Measurements from ENCODE around the gene TCF7L2.

The TCF7L2 gene

GRCh38 chr10:113179265-113179664 is 229.2 kb downstream of the TCF7L2 start:
- no peaks in the 10 kb centered on the region for H3K36me3 ChIP-seq (ENCODE audit: control insufficient read depth, insufficient read depth, low read length)
- 87 to 93% methylated on average over 4 of the region's 6 CpGs for WGBS, 2 experiments (ENCODE audit: insufficient coverage in 2 of 2)
- peaks cover 14% of the 10 kb centered on the region for H3K4me1 ChIP-seq (ENCODE audit: control insufficient read depth, insufficient read depth, low read length, poor library complexity, severe bottlenecking)
- H3K4me3 ChIP-seq (ENCODE audit: extremely low read depth, insufficient read depth, low read length, poor library complexity, severe bottlenecking), result no peak overlapping the region
- H3K9me3 ChIP-seq (ENCODE audit: control insufficient read depth, low read length), result no peaks in the 10 kb centered on the region
- no peak overlapping the region for H3K27ac ChIP-seq (ENCODE audit: low read depth, low read length, severe bottlenecking)

GRCh38 chr10:113179966-113180365 is 229.9 kb downstream of the TCF7L2 start:
- Histone ChIP-seq H3K4me3 (ENCODE audit: extremely low read depth, insufficient read depth, low read length, poor library complexity, severe bottlenecking) (no peak overlapping the region), H3K4me1 (ENCODE audit: control insufficient read depth, insufficient read depth, low read length, poor library complexity, severe bottlenecking) (peaks cover 14% of the 10 kb centered on the region), H3K27ac (ENCODE audit: low read depth, low read length, severe bottlenecking) (no peak overlapping the region), H3K36me3 (ENCODE audit: control insufficient read depth, insufficient read depth, low read length) (no peaks in the 10 kb centered on the region), H3K9me3 (ENCODE audit: control insufficient read depth, low read length) (no peaks in the 10 kb centered on the region)
- 94 to 96% methylated on average over 2 of the region's 3 CpGs for WGBS, 2 experiments (ENCODE audit: insufficient coverage in 2 of 2)

DNA sequence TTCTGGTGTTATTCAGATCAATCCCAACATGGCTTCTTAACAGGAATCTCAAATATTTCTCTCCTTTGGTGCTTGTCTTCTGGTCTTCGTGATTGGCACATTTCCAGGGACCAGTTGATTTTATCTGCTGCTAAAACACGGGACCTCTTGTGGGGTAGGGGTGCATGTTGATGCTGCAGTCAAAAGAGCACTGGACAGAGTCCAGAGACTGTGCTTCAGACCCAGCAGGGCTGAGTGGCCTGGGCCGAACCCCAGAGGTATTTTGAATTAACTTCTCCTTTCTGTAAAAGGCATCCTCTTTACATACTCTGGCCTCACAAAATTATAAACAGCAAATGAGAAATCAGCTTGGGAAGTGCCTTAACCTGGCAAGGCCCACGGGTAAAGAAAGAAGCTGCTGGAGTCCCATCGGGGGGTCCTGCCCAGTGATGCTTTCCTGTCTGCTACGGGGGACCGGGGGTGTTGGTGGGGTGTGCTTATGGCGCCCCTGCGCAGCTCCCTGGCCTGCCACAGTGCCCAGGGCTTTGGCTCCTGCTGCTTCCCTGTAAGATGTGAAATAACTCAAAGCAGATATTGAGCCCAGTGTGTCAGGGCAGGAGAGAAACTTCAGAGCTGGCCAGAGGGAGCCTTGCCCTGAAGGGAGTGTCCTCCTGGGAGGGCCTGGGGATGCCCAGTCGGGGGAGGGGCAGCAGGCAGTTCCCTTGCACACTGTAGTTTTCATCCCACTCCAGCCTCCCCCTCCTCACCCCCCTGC is 230.5 kb downstream of the TCF7L2 start:
- H3K27ac ChIP-seq (ENCODE audit: low read depth, low read length, severe bottlenecking), result no peak overlapping the region
- H3K4me3 ChIP-seq (ENCODE audit: extremely low read depth, insufficient read depth, low read length, poor library complexity, severe bottlenecking), result no peak overlapping the region
- WGBS, 2 experiments (ENCODE audit: insufficient coverage in 2 of 2), result 60 to 68% methylated on average over 5 to 6 of the region's 10 CpGs
- no peaks in the 10 kb centered on the region for H3K9me3 ChIP-seq (ENCODE audit: control insufficient read depth, low read length)
- H3K4me1 ChIP-seq (ENCODE audit: control insufficient read depth, insufficient read depth, low read length, poor library complexity, severe bottlenecking), result peaks cover 11% of the 10 kb centered on the region
- no peaks in the 10 kb centered on the region for H3K36me3 ChIP-seq (ENCODE audit: control insufficient read depth, insufficient read depth, low read length)

GRCh38 chr10:113182154-113182553 is 232.1 kb downstream of the TCF7L2 start:
- Histone ChIP-seq H3K4me1 (ENCODE audit: control insufficient read depth, insufficient read depth, low read length, poor library complexity, severe bottlenecking) (peaks cover 7% of the 10 kb centered on the region), H3K27ac (ENCODE audit: low read depth, low read length, severe bottlenecking) (no peak overlapping the region), H3K36me3 (ENCODE audit: control insufficient read depth, insufficient read depth, low read length) (no peaks in the 10 kb centered on the region), H3K9me3 (ENCODE audit: control insufficient read depth, low read length) (no peaks in the 10 kb centered on the region), H3K4me3 (ENCODE audit: extremely low read depth, insufficient read depth, low read length, poor library complexity, severe bottlenecking) (no peak overlapping the region)
- WGBS, 2 experiments (ENCODE audit: insufficient coverage in 2 of 2), result 60 to 71% methylated on average over 1 to 2 of the region's 3 CpGs

GRCh38 chr10:113183573-113183972 is 233.5 kb downstream of the TCF7L2 start:
- Histone ChIP-seq H3K27ac (ENCODE audit: low read depth, low read length, severe bottlenecking) (no peak overlapping the region), H3K4me3 (ENCODE audit: extremely low read depth, insufficient read depth, low read length, poor library complexity, severe bottlenecking) (no peak overlapping the region), H3K36me3 (ENCODE audit: control insufficient read depth, insufficient read depth, low read length) (no peaks in the 10 kb centered on the region), H3K4me1 (ENCODE audit: control insufficient read depth, insufficient read depth, low read length, poor library complexity, severe bottlenecking) (peaks cover 7% of the 10 kb centered on the region), H3K9me3 (ENCODE audit: control insufficient read depth, low read length) (no peaks in the 10 kb centered on the region)
- WGBS, 2 experiments (ENCODE audit: insufficient coverage in 2 of 2), result 95% methylated on average over 12 of the region's 13 CpGs

GRCh38 chr10:113187063-113187777 is 237.2 kb downstream of the TCF7L2 start:
- WGBS, 2 experiments (ENCODE audit: insufficient coverage in 2 of 2), result 80 to 88% methylated on average over 5 to 8 of the region's 10 CpGs
- Histone ChIP-seq H3K27ac (ENCODE audit: low read depth, low read length, severe bottlenecking) (no peak overlapping the region), H3K4me1 (ENCODE audit: control insufficient read depth, insufficient read depth, low read length, poor library complexity, severe bottlenecking) (no peaks in the 10 kb centered on the region)

GRCh38 chr10:113199459-113199858 is 249.4 kb downstream of the TCF7L2 start:
- H3K4me3 ChIP-seq (ENCODE audit: extremely low read depth, insufficient read depth, low read length, poor library complexity, severe bottlenecking), result no peak overlapping the region
- H3K36me3 ChIP-seq (ENCODE audit: control insufficient read depth, insufficient read depth, low read length), result no peaks in the 10 kb centered on the region
- no peak overlapping the region for H3K27ac ChIP-seq (ENCODE audit: low read depth, low read length, severe bottlenecking)
- no peaks in the 10 kb centered on the region for H3K9me3 ChIP-seq (ENCODE audit: control insufficient read depth, low read length)
- H3K4me1 ChIP-seq (ENCODE audit: control insufficient read depth, insufficient read depth, low read length, poor library complexity, severe bottlenecking), result no peaks in the 10 kb centered on the region
- WGBS, 2 experiments (ENCODE audit: insufficient coverage in 2 of 2), result 71% methylated on average over 1 of the region's 1 CpG; no CpG with 5 or more reads in 1 of the 2 experiments

More at GRCh38 chr10:113187063-113187777, 237.2 kb downstream of the TCF7L2 start:
- no peaks in the 10 kb centered on the region for H3K36me3 ChIP-seq (ENCODE audit: control insufficient read depth, insufficient read depth, low read length)
- H3K9me3 ChIP-seq (ENCODE audit: control insufficient read depth, low read length), result no peaks in the 10 kb centered on the region
- H3K4me3 ChIP-seq (ENCODE audit: extremely low read depth, insufficient read depth, low read length, poor library complexity, severe bottlenecking), result no peak overlapping the region

GRCh38 chr10:113202011-113202410 is 252.0 kb downstream of the TCF7L2 start:
- 82 to 96% methylated on average over 2 of the region's 4 CpGs for WGBS, 2 experiments (ENCODE audit: insufficient coverage in 2 of 2)
- H3K4me3 ChIP-seq (ENCODE audit: extremely low read depth, insufficient read depth, low read length, poor library complexity, severe bottlenecking), result no peak overlapping the region
- no peaks in the 10 kb centered on the region for H3K36me3 ChIP-seq (ENCODE audit: control insufficient read depth, insufficient read depth, low read length)
- H3K27ac ChIP-seq (ENCODE audit: low read depth, low read length, severe bottlenecking), result no peak overlapping the region
- no peaks in the 10 kb centered on the region for H3K9me3 ChIP-seq (ENCODE audit: control insufficient read depth, low read length)
- no peaks in the 10 kb centered on the region for H3K4me1 ChIP-seq (ENCODE audit: control insufficient read depth, insufficient read depth, low read length, poor library complexity, severe bottlenecking)

GRCh38 chr10:113207924-113208323 is 257.9 kb downstream of the TCF7L2 start:
- Histone ChIP-seq H3K36me3 (ENCODE audit: control insufficient read depth, insufficient read depth, low read length) (no peaks in the 10 kb centered on the region), H3K27ac (ENCODE audit: low read depth, low read length, severe bottlenecking) (no peak overlapping the region), H3K4me3 (ENCODE audit: extremely low read depth, insufficient read depth, low read length, poor library complexity, severe bottlenecking) (no peak overlapping the region), H3K9me3 (ENCODE audit: control insufficient read depth, low read length) (no peaks in the 10 kb centered on the region), H3K4me1 (ENCODE audit: control insufficient read depth, insufficient read depth, low read length, poor library complexity, severe bottlenecking) (no peaks in the 10 kb centered on the region)
- no CpG with 5 or more reads among the region's 1 CpG for WGBS, 2 experiments (ENCODE audit: insufficient coverage in 2 of 2)

- H3K27ac ChIP-seq (ENCODE audit: low read depth, low read length, severe bottlenecking), result no peak overlapping the region
- no peaks in the 10 kb centered on the region for H3K9me3 ChIP-seq (ENCODE audit: control insufficient read depth, low read length)
- no peaks in the 10 kb centered on the region for H3K36me3 ChIP-seq (ENCODE audit: control insufficient read depth, insufficient read depth, low read length)
- 90% methylated on average over 2 of the region's 4 CpGs; no CpG with 5 or more reads in 1 of the 2 experiments for WGBS, 2 experiments (ENCODE audit: insufficient coverage in 2 of 2)
- H3K4me3 ChIP-seq (ENCODE audit: extremely low read depth, insufficient read depth, low read length, poor library complexity, severe bottlenecking), result no peak overlapping the region
- no peaks in the 10 kb centered on the region for H3K4me1 ChIP-seq (ENCODE audit: control insufficient read depth, insufficient read depth, low read length, poor library complexity, severe bottlenecking)
Observed at GRCh38 chr10:113213035-113213434, 263.0 kb downstream of the TCF7L2 start.

DNA sequence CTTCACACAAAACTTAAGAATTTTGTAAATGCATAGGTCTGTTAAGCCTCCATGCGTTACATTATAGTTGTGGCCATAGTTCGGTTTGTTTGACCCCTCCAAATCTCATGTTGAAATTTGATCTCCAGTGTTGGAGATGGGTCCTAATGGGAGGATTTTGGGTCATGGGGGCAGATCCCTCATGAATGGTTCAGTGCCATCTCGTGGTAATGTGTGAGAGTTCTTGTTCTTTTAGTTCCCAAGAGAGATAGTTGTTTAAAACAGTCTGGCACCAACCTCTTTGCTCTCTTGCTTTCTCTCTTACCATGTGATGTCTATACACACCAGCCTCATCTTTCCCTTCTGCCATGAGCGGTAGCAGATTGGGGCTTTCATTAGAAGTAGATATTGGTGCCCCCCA is 264.3 kb downstream of the TCF7L2 start:
- H3K4me3 ChIP-seq (ENCODE audit: extremely low read depth, insufficient read depth, low read length, poor library complexity, severe bottlenecking), result no peak overlapping the region
- H3K27ac ChIP-seq (ENCODE audit: low read depth, low read length, severe bottlenecking), result no peak overlapping the region
- 100% methylated on average over 1 of the region's 4 CpGs; no CpG with 5 or more reads in 1 of the 2 experiments for WGBS, 2 experiments (ENCODE audit: insufficient coverage in 2 of 2)
- no peaks in the 10 kb centered on the region for H3K9me3 ChIP-seq (ENCODE audit: control insufficient read depth, low read length)
- H3K4me1 ChIP-seq (ENCODE audit: control insufficient read depth, insufficient read depth, low read length, poor library complexity, severe bottlenecking), result peaks cover under 1% of the 10 kb centered on the region
- H3K36me3 ChIP-seq (ENCODE audit: control insufficient read depth, insufficient read depth, low read length), result no peaks in the 10 kb centered on the region

Measured in mesodermal cell (in vitro differentiated cells).